Osteoblast (primary cell): ENCODE results near the gene HACD2. TPM values are rescaled to one million over a fixed set of nuclear protein-coding genes. Genes with fewer than 3 reads are reported as not detected.

Experiments
- DNase-seq: peaks from one replicate; pipeline ENCODE4 v3.0.0; 2011; ENCODE audit warnings: low spot score, mixed read lengths; ENCODE audit not compliant: insufficient read length; ENCODE audit errors: missing footprints
- H2AFZ ChIP-seq: 2 replicates; pipeline ENCODE4 v1.6.0; 2011; ENCODE audit warnings: mild to moderate bottlenecking, low read length
- H3K27ac ChIP-seq: 2 replicates; pipeline ENCODE4 v1.5.1; 2011; ENCODE audit warnings: mild to moderate bottlenecking, low read depth, low read length, moderate library complexity
- H3K27me3 ChIP-seq: 2 replicates; pipeline ENCODE4 v1.6.0; 2012; ENCODE audit warnings: mild to moderate bottlenecking, control low read depth, inconsistent platforms, low read length, moderate library complexity; ENCODE audit not compliant: insufficient read depth
- H3K36me3 ChIP-seq: 2 replicates; pipeline ENCODE4 v1.5.1; 2011; ENCODE audit warnings: mild to moderate bottlenecking, low read length, control low read depth, moderate library complexity; ENCODE audit not compliant: insufficient read depth
- H3K4me1 ChIP-seq: 2 replicates; pipeline ENCODE4 v1.5.1; 2011; ENCODE audit warnings: mild to moderate bottlenecking, low read length, control low read depth, moderate library complexity; ENCODE audit not compliant: insufficient read depth
- H3K4me2 ChIP-seq: 2 replicates; pipeline ENCODE4 v1.6.0; 2011; ENCODE audit warnings: mild to moderate bottlenecking, low read length; ENCODE audit not compliant: insufficient read depth
- H3K4me3 ChIP-seq: fragments of 200-600 bp; sonication (generic); 3 replicates; pipeline ENCODE4 v1.5.1; 2012; ENCODE audit warnings: mild to moderate bottlenecking, low read length, inconsistent platforms; ENCODE audit not compliant: insufficient read depth
- H3K79me2 ChIP-seq: 2 replicates; pipeline ENCODE4 v1.6.0; 2012; ENCODE audit warnings: mild to moderate bottlenecking, low read length, control low read depth, inconsistent platforms; ENCODE audit not compliant: insufficient read depth
- H3K9me3 ChIP-seq: 2 replicates; pipeline ENCODE4 v1.5.1; 2011; ENCODE audit warnings: low read depth, low read length, control low read depth
- H4K20me1 ChIP-seq: 2 replicates; pipeline ENCODE4 v1.6.0; 2012; ENCODE audit warnings: mild to moderate bottlenecking, low read length, control low read depth; ENCODE audit not compliant: insufficient read depth
- CTCF ChIP-seq: IDR thresholded peaks from 2 replicates; pipeline ENCODE4 v1.5.1; 2011; ENCODE audit warnings: mild to moderate bottlenecking, low read depth, low read length, moderate library complexity; ENCODE audit errors: extremely low read depth
- total RNA-seq: library from RNA; depleted of rRNA; stranded (reverse); fragments of >200 nt; gene quantifications from 2 replicates; pipeline ENCODE4 v1.2.3, GENCODE V29; 2012

The HACD2 gene
- total RNA-seq, 1 donor, result 27.5 TPM

DNA sequence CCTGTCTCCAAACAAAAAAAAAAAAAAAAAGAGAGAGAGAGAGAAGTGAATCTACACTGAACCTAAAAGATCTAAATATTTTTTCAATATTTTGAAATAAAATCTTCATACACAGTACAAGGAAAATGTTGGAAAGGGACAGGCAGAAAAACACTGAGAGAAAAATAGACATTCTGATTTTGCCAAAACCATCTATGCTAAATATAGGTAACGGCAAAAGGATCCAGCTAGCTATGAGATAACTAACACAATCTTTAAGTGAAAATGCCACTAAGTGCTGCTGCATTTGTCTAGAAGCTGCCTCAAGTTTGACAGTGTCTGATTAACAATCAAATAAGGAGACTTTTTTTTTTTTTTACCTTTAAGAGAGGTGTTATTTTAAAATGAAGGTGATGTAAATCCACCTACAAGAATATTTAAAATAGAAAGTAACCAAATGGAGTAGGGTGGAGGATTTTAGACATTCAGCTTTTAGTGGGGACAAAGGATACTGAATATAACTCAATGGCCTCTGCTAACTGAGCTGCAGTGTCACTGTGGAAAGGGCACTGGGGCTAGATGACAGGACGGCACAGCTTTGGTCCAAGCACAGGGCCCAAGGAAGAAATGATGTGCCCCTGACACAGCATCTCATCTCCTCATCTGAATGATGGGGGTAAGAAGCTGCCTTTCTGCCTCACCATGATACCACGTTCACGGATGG, 62.4 kb downstream of the HACD2 start:
- DNase-seq, result no peak
- H3K36me3 ChIP-seq, result peaks cover 6% of the 10 kb centered on the region
- no peak overlapping the region for H3K4me2 ChIP-seq
- no peak overlapping the region for H3K27ac ChIP-seq
- no peaks in the 10 kb centered on the region for H3K79me2 ChIP-seq
- no peaks in the 10 kb centered on the region for H3K27me3 ChIP-seq
- H3K9me3 ChIP-seq, result no peaks in the 10 kb centered on the region
- H3K4me1 ChIP-seq, result no peaks in the 10 kb centered on the region
- H3K4me3 ChIP-seq, result no peak overlapping the region
- TF ChIP-seq CTCF, result no peak
- peaks cover 5% of the 10 kb centered on the region for H4K20me1 ChIP-seq
- no peak overlapping the region for H2AFZ ChIP-seq

DNA sequence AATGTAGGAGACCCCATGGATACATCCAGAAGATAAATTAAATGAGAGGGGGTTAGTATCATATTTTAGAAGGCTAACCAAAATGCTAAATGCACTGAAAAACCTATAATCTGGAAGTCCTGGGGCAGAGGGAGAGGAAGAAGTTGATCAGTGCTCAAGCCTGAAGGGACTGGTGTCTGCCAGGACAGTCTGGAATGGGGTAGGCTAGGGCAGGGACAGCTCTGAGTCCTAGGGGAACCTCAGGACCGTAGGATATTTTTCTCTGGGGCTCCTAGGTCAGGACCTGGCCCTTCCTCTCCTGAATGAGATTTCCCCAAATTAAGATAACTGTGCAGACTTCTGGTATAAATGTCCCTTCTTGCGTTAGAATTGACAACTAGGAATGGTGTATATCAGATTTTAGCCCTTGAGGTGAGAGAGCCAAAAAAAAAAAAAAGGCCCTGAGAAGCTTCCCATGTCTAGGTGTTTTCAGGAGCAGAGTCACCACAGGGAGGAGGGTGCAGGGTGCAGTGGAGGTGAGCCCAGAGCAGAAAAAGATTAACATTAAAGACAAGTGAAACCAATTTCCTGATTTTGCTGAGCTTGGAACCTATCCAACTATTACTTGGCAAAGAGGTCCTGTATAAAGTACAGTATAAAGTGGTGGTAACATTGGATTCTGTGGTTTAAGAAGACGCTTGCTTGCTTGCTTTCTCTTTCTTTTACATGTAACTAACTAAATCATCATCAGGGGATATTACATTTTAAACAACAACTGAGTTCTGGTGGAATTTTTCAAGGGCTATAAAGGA, 63.5 kb downstream of the HACD2 start:
- Histone ChIP-seq H3K4me2 (no peak overlapping the region), H3K4me3 (no peak overlapping the region), H3K36me3 (peaks cover 6% of the 10 kb centered on the region), H2AFZ (no peak overlapping the region), H3K79me2 (no peaks in the 10 kb centered on the region), H3K27me3 (no peaks in the 10 kb centered on the region), H3K9me3 (no peaks in the 10 kb centered on the region), H3K4me1 (no peaks in the 10 kb centered on the region), H4K20me1 (peaks cover 5% of the 10 kb centered on the region), H3K27ac (no peak overlapping the region)
- peak; percentile 76 for DNase-seq
- no peak for TF ChIP-seq CTCF

GRCh38 chr3:123520656-123521055, 64.2 kb downstream of the HACD2 start:
- peaks cover 5% of the 10 kb centered on the region for H4K20me1 ChIP-seq
- peak; percentile 15 for DNase-seq
- TF ChIP-seq CTCF, result no peak
- no peak overlapping the region for H3K4me3 ChIP-seq
- no peaks in the 10 kb centered on the region for H3K9me3 ChIP-seq
- H3K27ac ChIP-seq, result no peak overlapping the region
- H3K4me2 ChIP-seq, result no peak overlapping the region
- H3K79me2 ChIP-seq, result no peaks in the 10 kb centered on the region
- no peak overlapping the region for H2AFZ ChIP-seq
- H3K36me3 ChIP-seq, result peaks cover 6% of the 10 kb centered on the region
- H3K27me3 ChIP-seq, result no peaks in the 10 kb centered on the region
- H3K4me1 ChIP-seq, result no peaks in the 10 kb centered on the region

DNA sequence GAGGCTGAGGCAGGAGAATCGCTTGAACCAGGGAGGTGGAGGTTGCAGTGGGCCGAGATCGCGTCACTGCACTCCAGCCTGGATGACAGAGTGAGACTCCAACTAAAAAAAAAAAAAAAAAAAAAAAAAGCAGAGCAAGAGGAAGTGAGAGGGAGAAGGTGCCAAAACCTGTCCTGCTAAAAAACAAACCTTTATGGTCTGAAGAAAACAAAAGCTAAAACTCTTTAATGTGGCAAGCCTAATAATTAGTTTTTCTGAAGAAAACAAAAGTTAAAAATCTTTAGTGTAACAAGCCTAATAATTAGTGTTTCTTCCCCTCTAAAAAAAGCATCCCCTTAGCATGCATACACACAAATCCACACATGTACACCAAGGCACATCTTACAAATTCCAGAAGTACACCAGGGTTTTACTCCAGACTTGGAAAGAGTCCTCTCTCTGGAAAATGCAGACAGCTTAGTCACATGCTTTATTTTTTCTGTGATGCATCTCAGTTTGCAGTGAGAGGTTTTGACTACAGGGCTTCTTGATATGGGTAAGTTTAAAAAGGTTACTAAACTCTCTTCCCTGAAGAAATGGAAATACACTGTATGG, 65.9 kb downstream of the HACD2 start:
- Histone ChIP-seq H3K4me2 (no peak overlapping the region), H3K9me3 (no peaks in the 10 kb centered on the region), H3K36me3 (peaks cover 6% of the 10 kb centered on the region), H3K79me2 (no peaks in the 10 kb centered on the region), H3K27me3 (no peaks in the 10 kb centered on the region), H4K20me1 (peaks cover 8% of the 10 kb centered on the region), H3K27ac (no peak overlapping the region), H3K4me1 (no peaks in the 10 kb centered on the region), H3K4me3 (no peak overlapping the region), H2AFZ (no peak overlapping the region)
- no peak for TF ChIP-seq CTCF
- DNase-seq, result peak; percentile 57
